Liver (tissue), 9 donors: Measurements from ENCODE around the gene DRAXIN. TPM values are rescaled to one million over a fixed set of nuclear protein-coding genes. Genes with fewer than 3 reads are reported as not detected.

ENCODE experiments used
- DNase-seq: peaks from one replicate; pipeline ENCODE4 v3.0.0-alpha.2; 2017; ENCODE audit warnings: low spot score
- H3K27ac ChIP-seq, 2 donors: one replicate each; pipeline ENCODE4 v1.7.0; 2013; ENCODE audit warnings: inconsistent platforms in 2 of 2, low read length in 2 of 2, control low read depth in 1 of 2, low read depth in 1 of 2, mild to moderate bottlenecking in 1 of 2
- H3K27me3 ChIP-seq, 4 donors: one replicate each; pipeline versions ENCODE4 v1.6.1 to v1.7.0; 2013; ENCODE audit warnings: low read length in 3 of 4, inconsistent platforms in 1 of 4, mild to moderate bottlenecking in 1 of 4, moderate library complexity in 1 of 4; ENCODE audit not compliant: control insufficient read depth in 4 of 4, insufficient read depth in 4 of 4
- H3K36me3 ChIP-seq, 4 donors: one replicate each; pipeline versions ENCODE4 v1.6.1 to v1.7.0; 2013; ENCODE audit warnings: low read length in 3 of 4, mild to moderate bottlenecking in 3 of 4, low read depth in 1 of 4, moderate library complexity in 1 of 4; ENCODE audit not compliant: control insufficient read depth in 4 of 4, insufficient read depth in 3 of 4
- H3K4me1 ChIP-seq, 4 donors: one replicate each; pipeline versions ENCODE4 v1.6.1 to v1.7.0; 2013; ENCODE audit warnings: low read length in 3 of 4, mild to moderate bottlenecking in 3 of 4, moderate library complexity in 1 of 4; ENCODE audit not compliant: control insufficient read depth in 4 of 4, insufficient read depth in 4 of 4
- H3K4me3 ChIP-seq, 3 donors: one replicate each; pipeline versions ENCODE4 v1.6.1 to v1.7.0; 2013; ENCODE audit warnings: low read length in 3 of 3, control low read depth in 1 of 3, low read depth in 1 of 3, mild to moderate bottlenecking in 1 of 3
- H3K9ac ChIP-seq, 2 donors: one replicate each; pipeline ENCODE4 v1.7.0; 2013; ENCODE audit warnings: low read length in 2 of 2, mild to moderate bottlenecking in 2 of 2, moderate library complexity in 2 of 2, control low read depth in 1 of 2, low read depth in 1 of 2
- H3K9me3 ChIP-seq, 4 donors: one replicate each; pipeline versions ENCODE4 v1.6.1 to v1.7.0; 2013; ENCODE audit warnings: low read length in 3 of 4; ENCODE audit not compliant: control insufficient read depth in 4 of 4
- FOXA1 ChIP-seq: IDR thresholded peaks from 2 replicates; pipeline ENCODE4 v1.6.1; 2016; ENCODE audit warnings: antibody characterized with exemption
- FOXA2 ChIP-seq: IDR thresholded peaks from 2 replicates; pipeline ENCODE4 v1.6.1; 2016; ENCODE audit warnings: antibody characterized with exemption
- GABPA ChIP-seq, 2 donors: IDR thresholded peaks in 1 of 2; conservative IDR thresholded peaks in 1 of 2; 2 replicates each; pipeline ENCODE4 v1.6.1; 2016; ENCODE audit warnings: antibody characterized with exemption in 2 of 2, mild to moderate bottlenecking in 1 of 2, moderate library complexity in 1 of 2
- HNF4A ChIP-seq, 2 donors: conservative IDR thresholded peaks; 2 replicates each; pipeline ENCODE4 v1.6.1; 2016; ENCODE audit warnings: antibody characterized with exemption in 2 of 2, mild to moderate bottlenecking in 2 of 2
- JUND ChIP-seq, 2 donors: IDR thresholded peaks; 2 replicates each; pipeline ENCODE4 v1.6.1; 2016; ENCODE audit warnings: antibody characterized with exemption in 2 of 2
- NR2F2 ChIP-seq: IDR thresholded peaks from 2 replicates; pipeline ENCODE4 v1.6.1; 2016; ENCODE audit warnings: antibody characterized with exemption
- RAD21 ChIP-seq, 2 donors: IDR thresholded peaks; 2 replicates each; pipeline ENCODE4 v1.6.1; 2016; ENCODE audit warnings: antibody characterized with exemption in 2 of 2, mild to moderate bottlenecking in 2 of 2
- RXRA ChIP-seq, 2 donors: IDR thresholded peaks; 2 replicates each; pipeline ENCODE4 v1.6.1; 2017 to 2018; ENCODE audit warnings: antibody characterized with exemption in 2 of 2, mild to moderate bottlenecking in 1 of 2
- SP1 ChIP-seq: IDR thresholded peaks from 2 replicates; pipeline ENCODE4 v1.6.1; 2018; ENCODE audit warnings: antibody characterized with exemption, mild to moderate bottlenecking
- YY1 ChIP-seq: IDR thresholded peaks from 2 replicates; pipeline ENCODE4 v1.6.1; 2016; ENCODE audit warnings: antibody characterized with exemption, mild to moderate bottlenecking
- WGBS: extraction: QIAGEN DNeasy Blood & Tissue Kit; methylation state at CpG from one replicate; pipeline ENCODE4 v1.1.7; 2013; 5-methylcytosine and 5-hydroxymethylcytosine counted together
- polyA plus RNA-seq, 2 donors: library from polyadenylated mRNA; stranded (reverse) in 1 of 2; unstranded in 1 of 2; fragments of 200-250 nt in 1 of 2; fragments of >200 nt in 1 of 2; fragmentation: Nextera tagmentation in 1 of 2; extraction: Ambion mirVana in 1 of 2; gene quantifications; one replicate each; pipeline versions ENCODE4 v1.2.1 to v1.2.3, GENCODE V29; 2013 to 2015
- total RNA-seq, 2 donors: library from RNA; depleted of rRNA; stranded (reverse); fragments of >200 nt; gene quantifications; one replicate each; pipeline ENCODE4 v1.2.3, GENCODE V29; 2014
- TF ChIP-seq, protein P1 (sequence below): IDR thresholded peaks from 2 replicates; pipeline ENCODE4 v1.6.1; 2016; ENCODE audit warnings: antibody characterized with exemption
- TF ChIP-seq, protein P2 (sequence below): IDR thresholded peaks from 2 replicates; pipeline ENCODE4 v1.6.1; 2016; ENCODE audit warnings: antibody characterized with exemption
- TF ChIP-seq, protein P3 (sequence below): IDR thresholded peaks from 2 replicates; pipeline ENCODE4 v1.6.1; 2016; ENCODE audit warnings: antibody characterized with exemption
- TF ChIP-seq, protein P4 (sequence below): fragments of 150-350 bp; IDR thresholded peaks from 2 replicates; pipeline ENCODE4 v1.5.1; 2017; ENCODE audit warnings: improper control_type of control experiment, low read depth, low read length; ENCODE audit not compliant: missing input control
- donor health status: healthy.
- donor health status: healthy.
- donor health status: healthy.
- donor health status: healthy.
- donor health status: healthy.

The DRAXIN gene
- total and polyA plus RNA-seq, 4 donors: under 0.01 to 0.01 TPM; not detected in 2

DNA sequence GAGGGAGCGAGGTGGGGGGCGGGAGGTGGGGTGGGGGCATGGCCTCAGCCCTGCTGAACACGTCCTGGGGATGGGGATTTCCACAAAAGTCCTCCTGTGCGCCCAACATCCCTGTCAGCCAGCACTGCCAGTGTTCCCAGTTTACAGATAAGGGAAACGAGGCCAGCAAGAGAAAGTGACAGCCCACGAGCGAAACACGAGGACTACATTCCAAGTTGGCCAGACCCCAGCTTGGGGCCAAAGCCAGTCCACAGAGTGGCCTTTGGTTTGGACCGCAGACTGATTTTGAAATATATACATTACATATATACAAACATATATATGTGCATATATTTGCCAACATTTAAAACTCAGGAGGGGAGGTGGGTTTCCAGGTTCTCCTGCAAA, 42.3 kb upstream of the DRAXIN start:
- peak overlapping the region; percentile 78 to 81 for H3K27ac ChIP-seq
- peak overlapping the region in 2 of 3 donors; percentile 24 to 38 for H3K4me3 ChIP-seq
- DNase-seq: no peak

DNA sequence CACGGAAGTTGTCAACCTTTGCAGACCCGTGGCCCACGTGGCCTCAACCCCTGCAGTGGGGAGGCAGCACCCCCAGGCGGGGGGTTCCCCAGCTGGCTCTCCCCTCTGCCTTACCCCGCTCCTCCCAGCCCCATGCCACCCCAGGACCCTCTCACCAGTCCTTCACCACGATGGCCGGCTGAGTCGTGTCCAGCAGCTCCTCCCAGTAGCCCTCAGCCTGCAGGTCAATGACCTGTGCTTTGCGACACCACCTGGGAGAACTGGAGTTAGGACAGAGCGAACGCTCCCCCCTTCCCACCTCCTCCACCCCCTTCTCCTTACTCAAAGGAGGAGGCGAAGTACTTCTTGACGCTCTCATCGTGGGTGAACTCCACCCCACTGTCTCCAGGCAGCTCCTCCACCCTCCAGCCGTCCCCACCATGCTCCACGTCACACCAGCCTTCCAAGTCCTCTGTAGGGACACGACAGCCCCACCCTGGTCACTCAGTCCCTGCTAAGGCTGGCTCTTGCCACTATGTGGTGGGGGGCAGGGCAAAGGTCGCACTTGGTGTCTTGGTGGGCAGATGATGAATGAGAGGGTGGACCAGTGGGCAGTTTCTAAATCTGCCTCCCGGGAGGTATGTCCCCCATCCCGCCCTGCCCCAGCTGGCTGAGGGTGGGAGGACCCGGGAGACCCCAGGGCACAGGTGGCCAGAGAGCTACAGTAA, 41.7 kb upstream of the DRAXIN start:
- H3K27me3 ChIP-seq: no peaks in the 10 kb centered on the region
- H3K9me3 ChIP-seq: no peaks in the 10 kb centered on the region
- no peak for DNase-seq
- peak overlapping the region; percentile 78 to 81 for H3K27ac ChIP-seq
- TF ChIP-seq SP1 (peak; percentile 70), YY1 (peak; percentile 57), HNF4A (conservative IDR thresholded peaks at IDR 0.05) (peak in 1 of 2 donors; percentile 25), FOXA2 (no peak), RXRA (IDR thresholded peaks at IDR 0.05) (peak; percentile 89 to 96)
- H3K36me3 ChIP-seq: no peaks in the 10 kb centered on the region
- H3K9ac ChIP-seq: no peak overlapping the region
- peak overlapping the region; percentile 18 to 32 (median 24) for H3K4me3 ChIP-seq
- H3K4me1 ChIP-seq: peaks cover 7 to 36% (median 29%) of the 10 kb centered on the region in 4 donors
- 16% methylated on average over 21 of the region's 21 CpGs for WGBS

More for the DNA sequence above, 42.3 kb upstream of the DRAXIN start:
- 7% methylated on average over 9 of the region's 9 CpGs for WGBS
- Histone ChIP-seq H3K9ac (no peak overlapping the region), H3K9me3 (no peaks in the 10 kb centered on the region), H3K36me3 (no peaks in the 10 kb centered on the region), H3K4me1 (peaks cover 7 to 33% (median 28%) of the 10 kb centered on the region in 4 donors), H3K27me3 (no peaks in the 10 kb centered on the region)
- TF ChIP-seq JUND (IDR thresholded peaks at IDR 0.05): no peak
- TF ChIP-seq HNF4A (conservative IDR thresholded peaks at IDR 0.05): peak; percentile 45 to 48

DNA sequence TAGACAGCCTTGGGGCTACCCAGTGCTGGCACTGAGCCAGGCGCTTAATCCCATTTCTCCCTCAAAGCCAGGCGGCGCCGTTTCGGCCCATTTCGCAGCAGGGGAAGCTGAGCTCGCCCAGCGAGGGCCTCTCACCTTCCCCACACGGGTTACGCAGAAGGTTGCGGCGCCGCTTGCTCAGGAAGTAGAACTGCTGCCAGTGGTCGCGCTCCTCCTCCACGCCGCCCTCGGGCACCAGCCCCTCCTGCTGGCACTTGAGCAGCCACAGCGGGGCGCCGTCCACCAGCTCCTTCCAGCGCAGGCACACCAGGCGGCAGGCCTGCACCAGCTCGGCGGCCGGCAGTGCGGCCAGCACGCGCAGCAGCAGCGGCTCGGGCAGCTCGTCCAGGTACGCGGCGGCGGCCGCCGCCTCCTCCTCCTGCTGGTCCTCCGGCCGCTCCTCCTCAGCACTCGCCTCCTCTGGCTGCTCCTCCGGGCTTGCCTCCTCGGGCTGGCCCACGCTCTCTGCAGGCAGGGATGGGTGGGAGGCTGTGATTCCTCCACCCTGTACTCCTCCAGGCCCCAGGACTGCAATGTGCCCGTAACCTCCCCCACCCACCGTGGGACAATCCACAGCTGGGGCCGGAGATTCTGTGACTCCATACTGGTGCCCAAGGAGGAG, 41.0 kb upstream of the DRAXIN start:
- 6% methylated on average over 47 of the region's 47 CpGs for WGBS
- peak overlapping the region in 2 of 3 donors; percentile 24 to 32 for H3K4me3 ChIP-seq
- H3K27me3 ChIP-seq: no peaks in the 10 kb centered on the region

DNA sequence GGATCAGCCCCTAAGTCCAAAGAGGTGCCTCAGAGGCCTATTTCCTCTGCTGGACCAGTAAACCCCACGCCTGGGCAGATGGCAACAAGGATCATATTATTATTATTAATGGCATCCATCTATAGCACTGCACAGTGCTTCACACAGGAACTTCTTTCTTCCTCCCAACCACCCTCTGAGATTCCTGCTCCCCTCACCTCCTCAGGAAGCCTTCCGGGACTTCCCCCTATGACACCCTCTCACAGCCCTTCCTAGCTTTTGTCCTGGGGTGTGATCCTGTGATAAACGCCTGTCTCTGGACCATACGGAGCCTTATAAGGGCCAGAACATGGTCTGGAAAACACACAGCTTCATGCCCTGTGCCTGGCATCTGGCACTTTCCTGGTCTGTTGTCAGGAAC, 40.5 kb upstream of the DRAXIN start:
- 91% methylated on average over 4 of the region's 4 CpGs for WGBS
- H3K9ac ChIP-seq: peak overlapping the region in 1 of 2 donors; percentile 45
- H3K9me3 ChIP-seq: no peaks in the 10 kb centered on the region
- no peak overlapping the region for H3K4me3 ChIP-seq
- no peaks in the 10 kb centered on the region for H3K36me3 ChIP-seq
- no peaks in the 10 kb centered on the region for H3K27me3 ChIP-seq
- H3K27ac ChIP-seq: no peak overlapping the region
- H3K4me1 ChIP-seq: peaks cover 7 to 44% (median 34%) of the 10 kb centered on the region in 4 donors
- no peak for DNase-seq
- no peak for TF ChIP-seq NR2F2
- TF ChIP-seq, protein P1, sequence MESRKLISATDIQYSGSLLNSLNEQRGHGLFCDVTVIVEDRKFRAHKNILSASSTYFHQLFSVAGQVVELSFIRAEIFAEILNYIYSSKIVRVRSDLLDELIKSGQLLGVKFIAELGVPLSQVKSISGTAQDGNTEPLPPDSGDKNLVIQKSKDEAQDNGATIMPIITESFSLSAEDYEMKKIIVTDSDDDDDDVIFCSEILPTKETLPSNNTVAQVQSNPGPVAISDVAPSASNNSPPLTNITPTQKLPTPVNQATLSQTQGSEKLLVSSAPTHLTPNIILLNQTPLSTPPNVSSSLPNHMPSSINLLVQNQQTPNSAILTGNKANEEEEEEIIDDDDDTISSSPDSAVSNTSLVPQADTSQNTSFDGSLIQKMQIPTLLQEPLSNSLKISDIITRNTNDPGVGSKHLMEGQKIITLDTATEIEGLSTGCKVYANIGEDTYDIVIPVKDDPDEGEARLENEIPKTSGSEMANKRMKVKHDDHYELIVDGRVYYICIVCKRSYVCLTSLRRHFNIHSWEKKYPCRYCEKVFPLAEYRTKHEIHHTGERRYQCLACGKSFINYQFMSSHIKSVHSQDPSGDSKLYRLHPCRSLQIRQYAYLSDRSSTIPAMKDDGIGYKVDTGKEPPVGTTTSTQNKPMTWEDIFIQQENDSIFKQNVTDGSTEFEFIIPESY: no peak
- no peak for TF ChIP-seq FOXA1
- no peak for TF ChIP-seq GABPA (IDR thresholded peaks at IDR 0.05 in 1 of 2, conservative IDR thresholded peaks at IDR 0.05 in 1 of 2)
- TF ChIP-seq, protein P2, sequence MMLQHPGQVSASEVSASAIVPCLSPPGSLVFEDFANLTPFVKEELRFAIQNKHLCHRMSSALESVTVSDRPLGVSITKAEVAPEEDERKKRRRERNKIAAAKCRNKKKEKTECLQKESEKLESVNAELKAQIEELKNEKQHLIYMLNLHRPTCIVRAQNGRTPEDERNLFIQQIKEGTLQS: no peak
- TF ChIP-seq, protein P3, sequence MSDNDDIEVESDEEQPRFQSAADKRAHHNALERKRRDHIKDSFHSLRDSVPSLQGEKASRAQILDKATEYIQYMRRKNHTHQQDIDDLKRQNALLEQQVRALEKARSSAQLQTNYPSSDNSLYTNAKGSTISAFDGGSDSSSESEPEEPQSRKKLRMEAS: no peak
- TF ChIP-seq FOXA2: no peak
- no peak for TF ChIP-seq RAD21 (IDR thresholded peaks at IDR 0.05)
- no peak for TF ChIP-seq SP1

More for the DNA sequence above, 41.0 kb upstream of the DRAXIN start:
- no peaks in the 10 kb centered on the region for H3K9me3 ChIP-seq
- DNase-seq: peak; percentile 68
- peak overlapping the region; percentile 78 to 81 for H3K27ac ChIP-seq
- H3K9ac ChIP-seq: peak overlapping the region in 1 of 2 donors; percentile 45
- H3K36me3 ChIP-seq: no peaks in the 10 kb centered on the region
- TF ChIP-seq RAD21 (IDR thresholded peaks at IDR 0.05) (peak; percentile 82 to 87), HNF4A (conservative IDR thresholded peaks at IDR 0.05) (peak in 1 of 2 donors; percentile 3), SP1 (no peak)
- TF ChIP-seq, protein P4, sequence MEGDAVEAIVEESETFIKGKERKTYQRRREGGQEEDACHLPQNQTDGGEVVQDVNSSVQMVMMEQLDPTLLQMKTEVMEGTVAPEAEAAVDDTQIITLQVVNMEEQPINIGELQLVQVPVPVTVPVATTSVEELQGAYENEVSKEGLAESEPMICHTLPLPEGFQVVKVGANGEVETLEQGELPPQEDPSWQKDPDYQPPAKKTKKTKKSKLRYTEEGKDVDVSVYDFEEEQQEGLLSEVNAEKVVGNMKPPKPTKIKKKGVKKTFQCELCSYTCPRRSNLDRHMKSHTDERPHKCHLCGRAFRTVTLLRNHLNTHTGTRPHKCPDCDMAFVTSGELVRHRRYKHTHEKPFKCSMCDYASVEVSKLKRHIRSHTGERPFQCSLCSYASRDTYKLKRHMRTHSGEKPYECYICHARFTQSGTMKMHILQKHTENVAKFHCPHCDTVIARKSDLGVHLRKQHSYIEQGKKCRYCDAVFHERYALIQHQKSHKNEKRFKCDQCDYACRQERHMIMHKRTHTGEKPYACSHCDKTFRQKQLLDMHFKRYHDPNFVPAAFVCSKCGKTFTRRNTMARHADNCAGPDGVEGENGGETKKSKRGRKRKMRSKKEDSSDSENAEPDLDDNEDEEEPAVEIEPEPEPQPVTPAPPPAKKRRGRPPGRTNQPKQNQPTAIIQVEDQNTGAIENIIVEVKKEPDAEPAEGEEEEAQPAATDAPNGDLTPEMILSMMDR: peak; percentile 85
- H3K4me1 ChIP-seq: peaks cover 7 to 39% (median 32%) of the 10 kb centered on the region in 4 donors
